PFSK-1 (cell line): ENCODE measurements around the gene SAMD4A.

Experiments
- POLR2AphosphoS5 ChIP-seq: IDR thresholded peaks from 2 replicates; pipeline ENCODE4 v1.6.1; 2012; ENCODE audit warnings: low read depth, mild to moderate bottlenecking, control low read depth, low read length, moderate library complexity
- REST ChIP-seq, 2 experiments: IDR thresholded peaks; 2 replicates each; pipeline versions ENCODE4 v1.6.1 to v1.8.0; 2011 to 2012; ENCODE audit warnings: low read depth in 2 of 2, low read length in 2 of 2, control low read depth in 1 of 2, inconsistent platforms in 1 of 2, mild to moderate bottlenecking in 1 of 2, moderate library complexity in 1 of 2; ENCODE audit not compliant: insufficient read depth in 1 of 2
- SIN3A ChIP-seq: IDR thresholded peaks from 2 replicates; pipeline ENCODE4 v1.6.1; 2012; ENCODE audit warnings: mild to moderate bottlenecking, low read length, moderate library complexity, borderline replicate concordance; ENCODE audit not compliant: insufficient read depth
- TAF1 ChIP-seq: IDR thresholded peaks from 2 replicates; pipeline ENCODE4 v1.6.1; 2012; ENCODE audit warnings: low read length, control low read depth, borderline replicate concordance; ENCODE audit not compliant: insufficient read depth

- TF ChIP-seq POLR2AphosphoS5: no peak
- TF ChIP-seq SIN3A: no peak
- TF ChIP-seq TAF1: no peak
- no peak for TF ChIP-seq REST (IDR thresholded peaks at IDR 0.05; ENCODE audit: insufficient read depth in 1 of 2, low read depth in 2 of 2, low read length in 2 of 2)
These were observed 217.7 kb downstream of the SAMD4A start for GRCh38 chr14:54784657-54785056.
